A549 treated with Mapracorat at 1 μM for 4 hours (cell line): ENCODE results near the gene ANKRD39. TPM values are rescaled to one million over a fixed set of nuclear protein-coding genes. Genes with fewer than 3 reads are reported as not detected.

Experiments used
- total RNA-seq: library from RNA; stranded (reverse); fragments of 200-300 nt; extraction: Qiagen RNA extraction; gene quantifications from 5 replicates; pipeline ENCODE4 v1.2.3, GENCODE V29; 2022

ANKRD39 gene
- 19.7 to 22.5 TPM (median 21.5 TPM) in 5 replicates for total RNA-seq

GRCh38 chr2:96857667-96858372 lies at the start of gene ANKRD39:
ANKRD39 (minus strand) TSS chr2:96858016; CDS start chr2:96857987, 29 bp downstream.

DNA sequence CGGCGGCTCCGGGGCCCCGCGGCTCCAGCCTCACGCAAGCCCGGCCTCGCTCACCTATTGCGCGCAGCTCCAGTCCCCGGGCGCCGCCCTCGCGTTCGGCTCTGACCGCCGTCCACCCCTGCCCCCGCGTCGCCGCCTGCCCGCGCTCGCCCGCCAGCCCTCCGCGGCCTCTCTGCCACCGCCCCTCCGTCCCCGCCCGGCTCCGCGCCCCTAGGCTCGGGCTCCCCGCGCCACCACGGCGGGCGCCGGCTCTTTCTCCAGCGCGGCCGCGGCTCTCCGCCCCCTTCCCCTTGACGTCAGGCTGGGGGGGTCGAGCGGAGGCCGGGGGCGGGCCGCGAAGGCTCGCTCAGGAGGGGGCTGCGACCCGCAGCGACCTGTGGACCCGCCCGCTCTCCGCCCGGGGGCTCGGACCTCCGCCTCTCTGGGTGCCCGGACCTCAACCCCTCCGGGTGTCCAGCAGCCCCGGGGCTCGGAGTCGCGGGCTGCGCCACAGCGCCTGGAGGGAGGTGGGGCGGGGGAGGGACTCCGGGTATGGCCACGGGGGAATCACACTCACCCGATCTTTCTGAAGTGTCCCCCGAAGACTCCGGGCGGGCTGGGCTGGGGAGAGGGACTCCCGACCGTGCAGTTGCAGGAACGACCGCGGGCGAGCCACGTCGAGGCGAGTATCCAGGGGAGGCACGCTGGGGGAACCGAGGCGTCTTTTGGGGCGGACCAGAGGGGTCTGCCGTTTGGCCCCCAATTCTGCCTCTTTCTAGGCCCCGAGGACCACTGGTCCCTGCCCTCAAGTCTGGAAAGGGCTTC lies 12.2 kb upstream of the ANKRD39 start, which contains the start of gene SEMA4C:
TSS of gene SEMA4C (minus strand) at position 259 of the 804 bp plus-strand sequence. CDS start 2,194 bp downstream, outside the sequence.

GRCh38 chr2:96843538-96844268 lies 14.1 kb downstream of the ANKRD39 start, which contains the start of gene ANKRD23:
ANKRD23 (minus strand) TSS chr2:96844021; CDS start chr2:96843992, 29 bp downstream.

GRCh38 chr2:96816127-96816835 lies 41.5 kb downstream of the ANKRD39 start, which contains the start of gene CNNM3:
CNNM3 (plus strand) TSS chr2:96816268; CDS start chr2:96816278, 10 bp downstream.

Other genes with a start within 250 kb of the ANKRD39 start
- 21.6 to 25.5 TPM (median 24.6 TPM) in 5 replicates for gene KANSL3, start 219.7 kb downstream of the ANKRD39 start, total RNA-seq
- gene FER1L5, start 215.3 kb downstream of the ANKRD39 start, total RNA-seq, result not detected in 5 replicates
- 18.2 to 21.0 TPM (median 20.2 TPM) in 5 replicates for gene LMAN2L, start 118.0 kb downstream of the ANKRD39 start, total RNA-seq
- 9.4 to 11.8 TPM (median 11.2 TPM) in 5 replicates for gene CNNM4, start 97.1 kb downstream of the ANKRD39 start, total RNA-seq
- 8.5 to 13.0 TPM (median 11.1 TPM) in 5 replicates for gene CNNM3, start 41.7 kb downstream of the ANKRD39 start, total RNA-seq
- 1.3 to 2.5 TPM (median 1.9 TPM) in 5 replicates for gene ANKRD23, start 14.0 kb downstream of the ANKRD39 start, total RNA-seq
- gene SEMA4C, start 12.1 kb upstream of the ANKRD39 start, total RNA-seq, result 15.7 to 21.7 TPM (median 20.4 TPM) in 5 replicates
- gene FAM178B, start 128.6 kb upstream of the ANKRD39 start, total RNA-seq, result not detected in 5 replicates
- 10.2 to 12.0 TPM (median 11.6 TPM) in 5 replicates for gene FAHD2B, start 236.9 kb upstream of the ANKRD39 start, total RNA-seq